Endothelial cell (in vitro differentiated cells): ENCODE measurements around the gene CCDC158. TPM values are rescaled to one million over a fixed set of nuclear protein-coding genes. Genes with fewer than 3 reads are reported as not detected.

ENCODE experiments used
- DNase-seq: peaks from one replicate; pipeline ENCODE4 v3.0.0; 2021; ENCODE audit warnings: low spot score
- H3K27ac Mint-ChIP-seq: one replicate; pipeline ENCODE4 v1.8.0; 2021; ENCODE audit warnings: mixed read lengths, inconsistent platforms; ENCODE audit not compliant: unreplicated experiment
- H3K27me3 Mint-ChIP-seq: one replicate; pipeline ENCODE4 v1.8.0; 2021; ENCODE audit warnings: mild to moderate bottlenecking, moderate library complexity, mixed read lengths, inconsistent platforms; ENCODE audit not compliant: unreplicated experiment
- H3K36me3 Mint-ChIP-seq: one replicate; pipeline ENCODE4 v1.8.0; 2021; ENCODE audit warnings: mild to moderate bottlenecking, low read depth, mixed read lengths, inconsistent platforms; ENCODE audit not compliant: unreplicated experiment
- H3K4me1 Mint-ChIP-seq: one replicate; pipeline ENCODE4 v1.8.0; 2021; ENCODE audit warnings: mild to moderate bottlenecking, mixed read lengths, inconsistent platforms; ENCODE audit not compliant: unreplicated experiment
- H3K4me3 Mint-ChIP-seq: one replicate; pipeline ENCODE4 v1.8.0; 2021; ENCODE audit warnings: mild to moderate bottlenecking, mixed read lengths, inconsistent platforms; ENCODE audit not compliant: unreplicated experiment
- H3K9me3 Mint-ChIP-seq: one replicate; pipeline ENCODE4 v1.8.0; 2021; ENCODE audit warnings: mixed read lengths, inconsistent platforms; ENCODE audit not compliant: unreplicated experiment
- total RNA-seq: library from RNA; stranded (reverse); fragmentation: NEBNext Ultra II Directional; extraction: Animal tissue kit (Norgen Biotek cat#: 25700); gene quantifications from one replicate; pipeline ENCODE4 v1.2.1, GENCODE V29; 2021; ENCODE audit not compliant: unreplicated experiment
- TF ChIP-seq, protein P1 (sequence below): fragments of 200-600 bp; sonication (generic); IDR thresholded peaks from one replicate; pipeline ENCODE4 v1.5.0; 2021; ENCODE audit warnings: antibody characterized with exemption; ENCODE audit not compliant: unreplicated experiment

The CCDC158 gene
- total RNA-seq, 1 donor from 2014 or later = not detected

DNA sequence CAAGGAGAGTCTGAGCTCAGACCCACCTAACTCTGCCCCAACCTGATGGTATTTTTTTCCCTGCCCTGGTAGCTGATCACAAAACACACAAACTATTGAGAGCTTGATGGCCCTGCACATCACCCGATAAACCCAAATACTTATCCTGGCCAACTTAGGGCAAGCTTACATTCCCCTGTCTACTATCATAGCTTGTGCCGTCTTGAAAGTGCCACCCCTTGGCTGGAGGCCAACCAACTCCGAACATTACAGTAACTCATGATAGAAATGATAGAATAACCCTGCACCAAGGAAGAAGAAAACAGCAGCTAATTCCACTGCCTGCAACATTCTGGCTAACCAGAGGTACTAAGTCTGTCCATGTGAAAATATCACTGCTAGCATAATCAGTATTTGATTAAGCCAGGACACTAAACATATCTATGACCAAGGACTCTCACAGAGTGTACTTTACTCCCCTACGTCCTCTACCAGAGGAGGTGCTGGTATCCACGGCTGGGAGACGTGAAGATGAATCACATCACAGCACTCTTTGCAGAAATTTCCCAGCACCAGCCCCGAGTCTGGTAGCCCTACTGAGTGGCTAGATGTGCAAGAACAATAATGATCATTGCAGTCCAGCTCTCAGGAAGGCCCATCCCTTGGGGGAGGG lies 105.5 kb downstream of the CCDC158 start:
- Mint-ChIP-seq H3K27me3 (no peaks in the 10 kb centered on the region), H3K36me3 (no peaks in the 10 kb centered on the region), H3K9me3 (no peaks in the 10 kb centered on the region), H3K27ac (no peak overlapping the region), H3K4me3 (peak overlapping the region; percentile 26), H3K4me1 (no peaks in the 10 kb centered on the region)
- TF ChIP-seq, protein P1, sequence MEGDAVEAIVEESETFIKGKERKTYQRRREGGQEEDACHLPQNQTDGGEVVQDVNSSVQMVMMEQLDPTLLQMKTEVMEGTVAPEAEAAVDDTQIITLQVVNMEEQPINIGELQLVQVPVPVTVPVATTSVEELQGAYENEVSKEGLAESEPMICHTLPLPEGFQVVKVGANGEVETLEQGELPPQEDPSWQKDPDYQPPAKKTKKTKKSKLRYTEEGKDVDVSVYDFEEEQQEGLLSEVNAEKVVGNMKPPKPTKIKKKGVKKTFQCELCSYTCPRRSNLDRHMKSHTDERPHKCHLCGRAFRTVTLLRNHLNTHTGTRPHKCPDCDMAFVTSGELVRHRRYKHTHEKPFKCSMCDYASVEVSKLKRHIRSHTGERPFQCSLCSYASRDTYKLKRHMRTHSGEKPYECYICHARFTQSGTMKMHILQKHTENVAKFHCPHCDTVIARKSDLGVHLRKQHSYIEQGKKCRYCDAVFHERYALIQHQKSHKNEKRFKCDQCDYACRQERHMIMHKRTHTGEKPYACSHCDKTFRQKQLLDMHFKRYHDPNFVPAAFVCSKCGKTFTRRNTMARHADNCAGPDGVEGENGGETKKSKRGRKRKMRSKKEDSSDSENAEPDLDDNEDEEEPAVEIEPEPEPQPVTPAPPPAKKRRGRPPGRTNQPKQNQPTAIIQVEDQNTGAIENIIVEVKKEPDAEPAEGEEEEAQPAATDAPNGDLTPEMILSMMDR = no peak
- DNase-seq = no peak

DNA sequence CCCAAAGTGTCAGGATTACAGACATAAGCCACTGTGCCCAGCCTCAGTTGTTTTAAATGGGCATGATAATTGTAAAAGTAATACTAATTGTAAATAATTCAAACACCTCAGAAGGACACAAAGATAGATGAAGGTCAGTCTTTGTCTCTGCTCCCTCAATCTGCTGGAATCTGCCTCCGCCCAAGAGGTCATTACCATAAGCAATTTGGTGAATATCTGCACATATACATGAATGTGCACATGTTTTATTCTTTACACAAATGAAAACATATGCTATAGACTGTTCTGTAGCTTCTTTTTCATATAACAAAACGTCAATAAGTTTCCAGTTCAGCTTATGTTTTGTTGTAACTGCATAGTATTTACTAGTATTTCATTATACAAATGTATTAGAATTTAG lies 107.4 kb downstream of the CCDC158 start:
- no peak overlapping the region for H3K4me3 Mint-ChIP-seq
- no peak for DNase-seq
- H3K27ac Mint-ChIP-seq = no peak overlapping the region
- H3K36me3 Mint-ChIP-seq = peaks cover 8% of the 10 kb centered on the region
- H3K9me3 Mint-ChIP-seq = no peaks in the 10 kb centered on the region
- TF ChIP-seq, protein P1 = no peak
- no peaks in the 10 kb centered on the region for H3K4me1 Mint-ChIP-seq
- H3K27me3 Mint-ChIP-seq = peaks cover 2% of the 10 kb centered on the region

DNA sequence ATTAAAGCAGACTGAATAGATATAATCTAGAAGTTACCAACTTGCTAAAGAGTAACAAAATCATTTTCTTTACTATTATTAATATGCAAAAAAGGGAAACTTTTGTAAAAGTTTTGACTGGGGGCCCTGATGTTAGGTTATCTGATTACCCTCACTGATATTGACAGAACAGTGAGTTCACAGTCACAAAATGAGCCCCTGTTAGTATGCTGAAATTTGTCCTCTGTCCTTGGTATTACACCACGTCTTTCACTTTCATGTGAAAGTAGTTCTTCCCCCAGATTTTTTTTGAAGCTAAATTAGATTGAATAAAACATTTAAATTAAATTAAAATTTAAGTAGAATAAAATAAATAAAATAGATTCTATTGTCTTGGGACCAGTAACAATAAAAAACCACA lies 108.5 kb downstream of the CCDC158 start:
- no peaks in the 10 kb centered on the region for H3K9me3 Mint-ChIP-seq
- H3K36me3 Mint-ChIP-seq = peaks cover 8% of the 10 kb centered on the region
- TF ChIP-seq, protein P1 = no peak
- no peak for DNase-seq
- H3K27ac Mint-ChIP-seq = no peak overlapping the region
- H3K4me1 Mint-ChIP-seq = no peaks in the 10 kb centered on the region
- no peak overlapping the region for H3K4me3 Mint-ChIP-seq
- H3K27me3 Mint-ChIP-seq = peaks cover 2% of the 10 kb centered on the region

DNA sequence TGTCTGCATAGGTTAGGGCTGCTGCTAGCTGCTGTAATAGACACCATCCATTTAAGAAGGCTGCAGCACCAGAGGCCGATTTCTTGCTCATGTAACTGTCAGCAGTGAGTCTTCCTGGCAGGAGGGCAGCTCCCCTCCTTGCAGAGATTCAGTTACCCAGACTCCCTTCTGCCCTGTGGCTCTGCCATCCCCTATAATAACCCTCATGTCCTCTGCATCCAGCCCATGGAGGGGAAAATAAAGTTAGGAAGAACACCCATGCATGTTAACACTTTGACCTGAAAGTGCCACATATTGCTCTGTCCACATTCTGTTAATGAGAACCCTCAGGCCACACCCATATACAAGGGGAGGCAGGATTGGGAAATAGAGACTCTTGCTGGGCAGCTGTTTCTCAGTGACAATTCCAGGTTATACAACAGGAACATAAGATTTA lies 109.0 kb downstream of the CCDC158 start:
- DNase-seq = no peak
- Mint-ChIP-seq H3K27me3 (peaks cover 2% of the 10 kb centered on the region), H3K4me1 (no peaks in the 10 kb centered on the region), H3K36me3 (peaks cover 8% of the 10 kb centered on the region), H3K27ac (no peak overlapping the region), H3K4me3 (no peak overlapping the region), H3K9me3 (no peaks in the 10 kb centered on the region)
- TF ChIP-seq, protein P1 = no peak

DNA sequence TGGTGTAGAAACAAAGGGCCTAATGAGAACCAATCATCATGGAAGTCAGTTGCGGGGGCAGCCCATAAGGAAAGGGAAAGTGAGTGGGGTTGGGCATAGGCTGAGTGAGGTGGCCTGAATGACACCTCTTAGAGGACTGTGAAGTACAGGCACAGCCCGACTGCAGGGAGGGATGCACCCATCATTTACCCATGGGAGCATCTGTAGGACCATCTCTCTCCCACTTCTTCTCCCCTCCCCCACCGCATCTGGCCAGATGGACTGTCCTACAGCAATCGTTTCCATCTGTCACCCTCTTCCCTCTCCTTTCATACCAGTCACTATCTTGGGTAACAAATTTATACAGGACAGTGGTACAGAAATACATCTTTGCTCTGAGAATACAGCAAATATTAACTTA lies 110.3 kb downstream of the CCDC158 start:
- Mint-ChIP-seq H3K9me3 (no peaks in the 10 kb centered on the region), H3K36me3 (peaks cover 8% of the 10 kb centered on the region), H3K4me1 (no peaks in the 10 kb centered on the region), H3K27ac (no peak overlapping the region), H3K4me3 (no peak overlapping the region), H3K27me3 (peaks cover 2% of the 10 kb centered on the region)
- no peak for DNase-seq
- TF ChIP-seq, protein P1 = no peak
